HepG2 (cell line): Measurements from ENCODE around the gene SLC16A5. TPM values are rescaled to one million over a fixed set of nuclear protein-coding genes. Genes with fewer than 3 reads are reported as not detected.

ENCODE experiments used
- CBFB ChIP-seq: sonication (generic); formaldehyde crosslinking; IDR thresholded peaks from 2 replicates; pipeline ENCODE4 v1.4.0; 2020; ENCODE audit warnings: missing genetic modification reagents
- EZH2 ChIP-seq: conservative IDR thresholded peaks from 2 replicates; pipeline ENCODE4 v1.6.1; 2012; ENCODE audit warnings: mild to moderate bottlenecking, low read depth, low read length, moderate library complexity
- GMEB1 ChIP-seq: sonication (generic); formaldehyde crosslinking; IDR thresholded peaks from 2 replicates; pipeline ENCODE4 v1.5.1; 2020; ENCODE audit warnings: missing genetic modification reagents, mild to moderate bottlenecking, borderline replicate concordance
- GPN1 ChIP-seq: sonication (generic); formaldehyde crosslinking; IDR thresholded peaks from 2 replicates; pipeline ENCODE4 v1.5.1; 2020; ENCODE audit warnings: missing genetic modification reagents, borderline replicate concordance
- LCORL ChIP-seq, 2 experiments: fragments of 450-650 bp in 1 of 2; sonication (generic) in 1 of 2; formaldehyde crosslinking in 1 of 2; IDR thresholded peaks; 2 replicates each; pipeline versions ENCODE4 v1.5.0 to v1.6.1; 2017 to 2020; ENCODE audit warnings: antibody characterized with exemption in 1 of 2, missing genetic modification reagents in 1 of 2
- MYC ChIP-seq: sonication (generic); formaldehyde crosslinking; IDR thresholded peaks from 2 replicates; pipeline ENCODE4 v1.9.0; 2021; ENCODE audit warnings: missing genetic modification reagents, borderline replicate concordance
- NFATC3 ChIP-seq: sonication (generic); formaldehyde crosslinking; IDR thresholded peaks from 2 replicates; pipeline ENCODE4 v1.5.1; 2020; ENCODE audit warnings: mild to moderate bottlenecking, missing genetic modification reagents
- PHF5A ChIP-seq: IDR thresholded peaks from one replicate; pipeline ENCODE4 v1.6.1; 2018; ENCODE audit warnings: low read depth, missing genetic modification reagents; ENCODE audit not compliant: unreplicated experiment
- PRMT3 ChIP-seq: sonication (generic); formaldehyde crosslinking; IDR thresholded peaks from 2 replicates; pipeline ENCODE4 v1.8.1; 2022; ENCODE audit warnings: low read depth, mild to moderate bottlenecking, moderate library complexity, missing genetic modification reagents, borderline replicate concordance
- RARA ChIP-seq: IDR thresholded peaks from 2 replicates; pipeline ENCODE4 v1.6.1; 2016; ENCODE audit warnings: missing genetic modification reagents, missing compliant biosample characterization
- RXRB ChIP-seq: IDR thresholded peaks from 2 replicates; pipeline ENCODE4 v1.6.1; 2016; ENCODE audit warnings: borderline replicate concordance, missing genetic modification reagents, missing compliant biosample characterization
- SMARCE1 ChIP-seq: fragments of 450-650 bp; IDR thresholded peaks from 2 replicates; pipeline ENCODE4 v1.6.1; 2017; ENCODE audit warnings: borderline replicate concordance
- TBX3 ChIP-seq: fragments of 450-650 bp; IDR thresholded peaks from 2 replicates; pipeline ENCODE4 v1.6.1; 2017; ENCODE audit warnings: antibody characterized with exemption, mild to moderate bottlenecking, inconsistent platforms, borderline replicate concordance
- TP53 ChIP-seq: sonication (generic); formaldehyde crosslinking; conservative IDR thresholded peaks from 2 replicates; pipeline ENCODE4 v1.4.0; 2020; ENCODE audit warnings: missing genetic modification reagents
- USF2 ChIP-seq, 2 experiments: sonication (generic) in 1 of 2; formaldehyde crosslinking in 1 of 2; IDR thresholded peaks; 2 replicates each; pipeline versions ENCODE4 v1.5.1 to v1.6.1; 2011 to 2020; ENCODE audit warnings: borderline replicate concordance in 1 of 2, low read depth in 1 of 2, low read length in 1 of 2, mild to moderate bottlenecking in 1 of 2, missing genetic modification reagents in 1 of 2, moderate library complexity in 1 of 2
- ZNF274 ChIP-seq: sonication (generic); formaldehyde crosslinking; IDR thresholded peaks from 2 replicates; pipeline ENCODE4 v1.5.1; 2020; ENCODE audit warnings: mild to moderate bottlenecking, missing genetic modification reagents
- ZNF33B ChIP-seq: sonication (generic); formaldehyde crosslinking; IDR thresholded peaks from 2 replicates; pipeline ENCODE4 v1.5.1; 2020; ENCODE audit warnings: mild to moderate bottlenecking, missing genetic modification reagents
- ZNF546 ChIP-seq: sonication (generic); formaldehyde crosslinking; conservative IDR thresholded peaks from 2 replicates; pipeline ENCODE4 v1.8.1; 2023; ENCODE audit warnings: mild to moderate bottlenecking, missing genetic modification reagents
- ZNF629 ChIP-seq: sonication (generic); formaldehyde crosslinking; conservative IDR thresholded peaks from 2 replicates; pipeline ENCODE4 v1.5.0; 2020; ENCODE audit warnings: missing genetic modification reagents
- ZNF768 ChIP-seq: sonication (generic); formaldehyde crosslinking; IDR thresholded peaks from 2 replicates; pipeline ENCODE4 v1.4.0; 2020; ENCODE audit warnings: missing genetic modification reagents
- polyA plus RNA-seq, 8 experiments: library from polyadenylated mRNA; depleted of rRNA in 3 of 8; stranded (reverse) in 7 of 8; unstranded in 1 of 8; fragments of >200 nt; fragmentation: Illumina TruSeq in 4 of 8; extraction: Trizol in 4 of 8; gene quantifications; 2 replicates each; pipeline versions ENCODE4 v1.2.1 to v1.2.3, GENCODE V29; 2011 to 2016; ENCODE audit warnings: low read depth in 4 of 8, missing spikeins in 1 of 8, mixed read lengths in 1 of 8; ENCODE audit not compliant: insufficient read depth in 1 of 8
- total RNA-seq, 5 experiments: library from RNA; depleted of rRNA; stranded (reverse); fragments of >200 nt; fragmentation: Illumina TruSeq; extraction: Trizol; gene quantifications; 2 replicates each; pipeline ENCODE4 v1.2.3, GENCODE V29; 2016; ENCODE audit warnings: low read depth in 1 of 5
- TF ChIP-seq, protein P1 (sequence below): sonication (generic); formaldehyde crosslinking; IDR thresholded peaks from 2 replicates; pipeline ENCODE4 v1.4.0; 2020; ENCODE audit warnings: missing genetic modification reagents

SLC16A5 gene
- total and polyA plus RNA-seq, 2 of the 13 experiments (the other 11 are each of a cell fraction or from before 2014, with no cell fraction given), result 0.69 to 5.6 TPM

GRCh38 chr17:75096082-75096625 lies 8.4 kb downstream of the SLC16A5 start (continued):
- TF ChIP-seq, protein P1, sequence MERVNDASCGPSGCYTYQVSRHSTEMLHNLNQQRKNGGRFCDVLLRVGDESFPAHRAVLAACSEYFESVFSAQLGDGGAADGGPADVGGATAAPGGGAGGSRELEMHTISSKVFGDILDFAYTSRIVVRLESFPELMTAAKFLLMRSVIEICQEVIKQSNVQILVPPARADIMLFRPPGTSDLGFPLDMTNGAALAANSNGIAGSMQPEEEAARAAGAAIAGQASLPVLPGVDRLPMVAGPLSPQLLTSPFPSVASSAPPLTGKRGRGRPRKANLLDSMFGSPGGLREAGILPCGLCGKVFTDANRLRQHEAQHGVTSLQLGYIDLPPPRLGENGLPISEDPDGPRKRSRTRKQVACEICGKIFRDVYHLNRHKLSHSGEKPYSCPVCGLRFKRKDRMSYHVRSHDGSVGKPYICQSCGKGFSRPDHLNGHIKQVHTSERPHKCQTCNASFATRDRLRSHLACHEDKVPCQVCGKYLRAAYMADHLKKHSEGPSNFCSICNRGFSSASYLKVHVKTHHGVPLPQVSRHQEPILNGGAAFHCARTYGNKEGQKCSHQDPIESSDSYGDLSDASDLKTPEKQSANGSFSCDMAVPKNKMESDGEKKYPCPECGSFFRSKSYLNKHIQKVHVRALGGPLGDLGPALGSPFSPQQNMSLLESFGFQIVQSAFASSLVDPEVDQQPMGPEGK (CRISPR knock-in tag), result peak; percentile 85
- TF ChIP-seq ZNF33B (no peak), GPN1 (no peak), TP53 (CRISPR knock-in tag) (no peak), USF2 (IDR thresholded peaks at IDR 0.05; ENCODE audit: low read depth, low read length) (no peak), USF2 (CRISPR knock-in tag; IDR thresholded peaks at IDR 0.05; ENCODE audit: borderline replicate concordance) (no peak), ZNF274 (CRISPR knock-in tag) (no peak), ZNF629 (no peak), PHF5A (CRISPR knock-in tag) (no peak), MYC (CRISPR knock-in tag) (peak; percentile 63; the same call in 1 of the 2 replicates), SMARCE1 (no peak), TBX3 (0 out of 2 replicates have a peak, but pooled peaks have one; percentile 16), PRMT3 (no peak), LCORL (IDR thresholded peaks at IDR 0.05) (0 out of 2 replicates have a peak, but pooled peaks have one; percentile 15), LCORL (CRISPR knock-in tag; IDR thresholded peaks at IDR 0.05) (peak; percentile 91), NFATC3 (CRISPR knock-in tag) (no peak), ZNF546 (CRISPR knock-in tag) (no peak), EZH2 (no peak), RXRB (peak; percentile 86), GMEB1 (CRISPR knock-in tag) (0 out of 2 replicates have a peak, but pooled peaks have one; percentile 31), RARA (CRISPR knock-in tag) (peak; percentile 92), CBFB (CRISPR knock-in tag) (peak; percentile 61; the same call in 1 of the 2 replicates), ZNF768 (CRISPR knock-in tag) (no peak)
